Head of caudate nucleus (tissue), 42 donors: ENCODE measurements around the gene CDKL5.

Experiments
- DNase-seq, 42 donors: peaks; one replicate each; pipeline versions ENCODE4 v3.0.0 to v3.0.0-alpha.2; 2020 to 2021; ENCODE audit warnings: mixed read lengths in 7 of 42
- intact Hi-C: fragments of 100-400 bp; cut with DNase I; formaldehyde crosslinking; loops from one replicate; pipeline ENCODE4 v1.15.0; 2022

The CDKL5 gene

GRCh38 chrX:18448416-18448815, 23.0 kb downstream of the CDKL5 start:
- intact Hi-C loops: no loop called here
- no peak for DNase-seq

- intact Hi-C loops: no loop called here
- DNase-seq: no peak
Measured at GRCh38 chrX:18449236-18449635, 23.8 kb downstream of the CDKL5 start.

GRCh38 chrX:18455384-18455783, 30.0 kb downstream of the CDKL5 start:
- no peak for DNase-seq
- intact Hi-C loops: no loop called here

GRCh38 chrX:18457000-18457399, 31.6 kb downstream of the CDKL5 start:
- intact Hi-C loops: no loop called here
- no peak for DNase-seq

- intact Hi-C loops: no loop called here
- DNase-seq: no peak
Measured at GRCh38 chrX:18461431-18461830, 36.0 kb downstream of the CDKL5 start.

GRCh38 chrX:18464499-18464898, 39.1 kb downstream of the CDKL5 start:
- intact Hi-C loops: no loop called here
- no peak for DNase-seq

- intact Hi-C loops: no loop called here
- no peak for DNase-seq
Measured at GRCh38 chrX:18465051-18465450, 39.6 kb downstream of the CDKL5 start.

- DNase-seq: no peak
- intact Hi-C loops: no loop called here
Measured at GRCh38 chrX:18468599-18468998, 43.2 kb downstream of the CDKL5 start.

- DNase-seq: no peak
- intact Hi-C loops: no loop called here
Measured at GRCh38 chrX:18471296-18471695, 45.9 kb downstream of the CDKL5 start.

- DNase-seq: no peak
- intact Hi-C loops: no loop called here
Measured at GRCh38 chrX:18490806-18491555, 65.6 kb downstream of the CDKL5 start.

- DNase-seq: no peak
- intact Hi-C loops: no loop called here
Measured at GRCh38 chrX:18491587-18492340, 66.4 kb downstream of the CDKL5 start.

- intact Hi-C loops: no loop called here
- DNase-seq: no peak
Measured at GRCh38 chrX:18534949-18535348, 109.5 kb downstream of the CDKL5 start.

GRCh38 chrX:18537068-18537467, 111.7 kb downstream of the CDKL5 start:
- intact Hi-C loops: no loop called here
- DNase-seq: no peak

- intact Hi-C loops: no loop called here
Measured at GRCh38 chrX:18537524-18537923, 112.1 kb downstream of the CDKL5 start.

GRCh38 chrX:18542131-18542530, 116.7 kb downstream of the CDKL5 start:
- intact Hi-C loops: no loop called here
- no peak for DNase-seq

More at GRCh38 chrX:18537524-18537923, 112.1 kb downstream of the CDKL5 start:
- no peak for DNase-seq

GRCh38 chrX:18542905-18543304, 117.5 kb downstream of the CDKL5 start:
- intact Hi-C loops: no loop called here

GRCh38 chrX:18543738-18544137, 118.3 kb downstream of the CDKL5 start:
- DNase-seq: no peak
- intact Hi-C loops: no loop called here

More at GRCh38 chrX:18542905-18543304, 117.5 kb downstream of the CDKL5 start:
- DNase-seq: no peak

GRCh38 chrX:18545771-18546170, 120.4 kb downstream of the CDKL5 start:
- intact Hi-C loops: no loop called here
- DNase-seq: no peak

- intact Hi-C loops: no loop called here
- DNase-seq: no peak
Measured at GRCh38 chrX:18548996-18549395, 123.6 kb downstream of the CDKL5 start.

- intact Hi-C loops: no loop called here
- DNase-seq: no peak
Measured at GRCh38 chrX:18549643-18550042, 124.2 kb downstream of the CDKL5 start.

- DNase-seq: no peak
- intact Hi-C loops: no loop called here
Measured at GRCh38 chrX:18557879-18558278, 132.5 kb downstream of the CDKL5 start.
